PC-3 (cell line): ENCODE results near the gene CD6. TPM values are rescaled to one million over a fixed set of nuclear protein-coding genes. Genes with fewer than 3 reads are reported as not detected.

ENCODE experiments used
- ATAC-seq: fragments of 200-7000 bp; cut with Tn5 transposase; 2 replicates; pipeline ENCODE4 v1.9.1; 2020; ENCODE audit warnings: mild to moderate bottlenecking, moderate library complexity
- BruUV-seq: library from RNA; stranded (reverse); fragments of 400-500 nt; replicated peaks from 2 replicates; lab custom pipeline; 2021; lab: Mats Ljungman, UMichigan
- CTCF ChIA-PET: fragments of 300-600 bp; sonication (Branson Sonifier 250); formaldehyde crosslinking; loops from one replicate; lab custom pipeline; 2022; ENCODE audit warnings: antibody characterized with exemption; lab: Charles Lee
- POLR2A ChIA-PET: fragments of 300-600 bp; sonication (Branson Sonifier 250); formaldehyde crosslinking; loops from one replicate; lab custom pipeline; 2022; ENCODE audit warnings: antibody characterized with exemption; ENCODE audit not compliant: unreplicated experiment; lab: Charles Lee
- DNase-seq: peaks from one replicate; pipeline ENCODE4 v3.0.0-alpha.2; 2015
- H2AFZ ChIP-seq: fragments of 300-600 bp; sonication (generic); 2 replicates; pipeline ENCODE4 v1.6.0; 2016; ENCODE audit warnings: antibody characterized with exemption, low read length
- H3F3A ChIP-seq: fragments of 300-600 bp; sonication (generic); one replicate; pipeline ENCODE4 v1.6.0; 2017; ENCODE audit warnings: antibody characterized with exemption, low read length, control low read depth, mild to moderate bottlenecking; ENCODE audit not compliant: unreplicated experiment
- H3K27ac ChIP-seq: fragments of 300-600 bp; sonication (generic); 2 replicates; pipeline ENCODE4 v1.5.1; 2016; ENCODE audit warnings: mild to moderate bottlenecking, low read length
- H3K27me3 ChIP-seq: fragments of 300-600 bp; sonication (generic); 2 replicates; pipeline ENCODE4 v1.6.1; 2016; ENCODE audit warnings: low read length, mixed read lengths
- H3K36me3 ChIP-seq: fragments of 300-600 bp; sonication (generic); 2 replicates; pipeline ENCODE4 v1.6.1; 2016; ENCODE audit warnings: low read depth, mixed run types, low read length, mixed read lengths
- H3K4me1 ChIP-seq: fragments of 300-600 bp; sonication (generic); 2 replicates; pipeline ENCODE4 v1.5.1; 2016; ENCODE audit warnings: low read length; ENCODE audit not compliant: insufficient read depth
- H3K4me2 ChIP-seq: fragments of 300-600 bp; sonication (generic); 2 replicates; pipeline ENCODE4 v1.6.0; 2016; ENCODE audit warnings: low read length
- H3K4me3 ChIP-seq: fragments of 300-600 bp; sonication (generic); 2 replicates; pipeline ENCODE4 v1.5.1; 2016; ENCODE audit warnings: mild to moderate bottlenecking, low read length, mixed read lengths
- H3K79me2 ChIP-seq: fragments of 300-600 bp; sonication (generic); 2 replicates; pipeline ENCODE4 v1.6.1; 2017; ENCODE audit warnings: low read length, mixed read lengths
- H3K9ac ChIP-seq: fragments of 300-600 bp; sonication (generic); 2 replicates; pipeline ENCODE4 v1.6.0; 2016; ENCODE audit warnings: mild to moderate bottlenecking, low read length
- H3K9me2 ChIP-seq: fragments of 300-600 bp; sonication (generic); replicated peaks from 2 replicates; pipeline ENCODE4 v1.6.1; 2016; ENCODE audit warnings: mixed run types, low read length, mixed read lengths
- H3K9me3 ChIP-seq: fragments of 300-600 bp; sonication (generic); 2 replicates; pipeline ENCODE4 v1.6.1; 2016; ENCODE audit warnings: low read length, mixed read lengths
- H4K20me1 ChIP-seq: fragments of 300-600 bp; sonication (generic); 2 replicates; pipeline ENCODE4 v1.6.1; 2016; ENCODE audit warnings: low read length, mixed read lengths
- EZH2 ChIP-seq: fragments of 300-600 bp; sonication (generic); IDR thresholded peaks from one replicate; pipeline ENCODE4 v1.6.1; 2017; ENCODE audit warnings: antibody characterized with exemption, mild to moderate bottlenecking, low read length; ENCODE audit not compliant: unreplicated experiment
- EZH2phosphoT487 ChIP-seq: fragments of 300-600 bp; sonication (generic); IDR thresholded peaks from 2 replicates; pipeline ENCODE4 v1.6.1; 2018; ENCODE audit warnings: mild to moderate bottlenecking, antibody characterized with exemption, low read length, borderline replicate concordance
- intact Hi-C: fragments of 100-400 bp; cut with micrococcal nuclease; formaldehyde crosslinking; loops from 2 replicates; pipeline ENCODE4 v1.9.0; 2023
- total RNA-seq: library from RNA; depleted of rRNA; stranded (reverse); fragments of >200 nt; gene quantifications from 2 replicates; pipeline ENCODE4 v1.2.3, GENCODE V29; 2014
- TF ChIP-seq, protein P1 (sequence below): fragments of 300-600 bp; sonication (generic); conservative IDR thresholded peaks from 2 replicates; pipeline ENCODE4 v1.5.1; 2017; ENCODE audit warnings: antibody characterized with exemption, low read depth, mild to moderate bottlenecking, low read length

The CD6 gene
- total RNA-seq, 1 experiment from 2014 or later, result not detected

DNA sequence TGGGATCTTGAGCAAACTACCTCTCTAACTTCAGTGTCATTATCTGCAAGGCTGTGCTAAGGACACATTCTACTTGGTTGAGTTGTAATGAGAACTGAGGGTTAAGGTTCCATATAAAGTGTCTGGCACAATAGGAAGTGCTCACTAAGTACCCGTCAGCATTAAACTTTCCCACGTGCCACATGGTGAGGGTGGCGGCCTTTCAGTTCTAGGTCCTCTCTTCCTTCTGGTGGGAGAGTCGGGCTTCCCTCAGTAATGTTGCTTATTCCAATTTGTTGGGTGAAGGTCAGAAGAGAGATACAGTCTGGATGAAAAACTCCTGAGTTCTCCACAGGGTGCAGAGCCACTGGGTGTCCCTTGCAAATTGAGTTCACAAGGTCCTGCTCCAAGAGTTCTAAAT is 4.6 kb upstream of the CD6 start:
- no peaks in the 10 kb centered on the region for H3K79me2 ChIP-seq
- no peak overlapping the region for H3K9ac ChIP-seq
- no TSS peak for BruUV-seq
- intact Hi-C loops, result no loop called here
- CTCF ChIA-PET, result interaction anchor here (0.7 kb wide), 1 partner anchor 189 kb away, joined by 3 read pairs; no protein-coding TSS in a partner anchor
- H3K36me3 ChIP-seq, result no peaks in the 10 kb centered on the region
- H2AFZ ChIP-seq, result no peak overlapping the region
- POLR2A ChIA-PET, result interaction anchor here (0.6 kb wide), 1 partner anchor 205 kb away, joined by 5 read pairs; no protein-coding TSS in a partner anchor
- H3K4me1 ChIP-seq, result no peaks in the 10 kb centered on the region
- no peak overlapping the region for H3K4me2 ChIP-seq
- H3K27me3 ChIP-seq, result peaks cover 49% of the 10 kb centered on the region
- DNase-seq (no peak), ATAC-seq (no peak)
- H3K9me3 ChIP-seq, result no peaks in the 10 kb centered on the region
- no peaks in the 10 kb centered on the region for H3F3A ChIP-seq
- H3K9me2 ChIP-seq, result no peaks in the 10 kb centered on the region
- H3K4me3 ChIP-seq, result no peak overlapping the region
- no peaks in the 10 kb centered on the region for H4K20me1 ChIP-seq
- TF ChIP-seq EZH2, result no peak
- H3K27ac ChIP-seq, result no peak overlapping the region

DNA sequence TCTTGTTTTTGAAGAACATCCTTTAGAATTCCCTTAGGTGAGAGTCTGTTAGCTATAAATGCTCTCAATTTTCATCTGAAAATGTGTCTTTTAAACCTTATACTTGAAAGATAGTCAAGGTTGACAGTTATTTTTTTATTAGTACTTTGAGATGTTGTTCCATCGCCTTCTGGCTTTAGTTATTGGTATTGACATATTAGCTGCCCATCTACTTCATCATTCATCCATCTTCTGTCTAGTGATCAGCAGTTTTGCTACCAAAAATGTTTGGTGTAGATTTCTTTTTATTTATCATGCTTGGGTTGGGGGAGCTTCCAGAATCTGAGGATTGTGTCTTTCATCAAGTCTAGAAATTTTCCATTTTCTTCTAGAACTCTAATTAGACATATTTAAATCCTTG is 3.3 kb upstream of the CD6 start:
- Histone ChIP-seq H3K9me2 (no peaks in the 10 kb centered on the region), H3K4me2 (no peak overlapping the region), H3K4me3 (no peak overlapping the region), H3F3A (no peaks in the 10 kb centered on the region), H4K20me1 (no peaks in the 10 kb centered on the region), H3K79me2 (no peaks in the 10 kb centered on the region), H3K9me3 (no peaks in the 10 kb centered on the region), H3K9ac (no peak overlapping the region), H3K27me3 (peaks cover 42% of the 10 kb centered on the region), H3K36me3 (no peaks in the 10 kb centered on the region), H2AFZ (no peak overlapping the region), H3K4me1 (no peaks in the 10 kb centered on the region), H3K27ac (no peak overlapping the region)
- DNase-seq, result no peak
- intact Hi-C loops, result no loop called here
- TF ChIP-seq EZH2phosphoT487 (no peak), EZH2 (no peak)
- TF ChIP-seq, protein P1, sequence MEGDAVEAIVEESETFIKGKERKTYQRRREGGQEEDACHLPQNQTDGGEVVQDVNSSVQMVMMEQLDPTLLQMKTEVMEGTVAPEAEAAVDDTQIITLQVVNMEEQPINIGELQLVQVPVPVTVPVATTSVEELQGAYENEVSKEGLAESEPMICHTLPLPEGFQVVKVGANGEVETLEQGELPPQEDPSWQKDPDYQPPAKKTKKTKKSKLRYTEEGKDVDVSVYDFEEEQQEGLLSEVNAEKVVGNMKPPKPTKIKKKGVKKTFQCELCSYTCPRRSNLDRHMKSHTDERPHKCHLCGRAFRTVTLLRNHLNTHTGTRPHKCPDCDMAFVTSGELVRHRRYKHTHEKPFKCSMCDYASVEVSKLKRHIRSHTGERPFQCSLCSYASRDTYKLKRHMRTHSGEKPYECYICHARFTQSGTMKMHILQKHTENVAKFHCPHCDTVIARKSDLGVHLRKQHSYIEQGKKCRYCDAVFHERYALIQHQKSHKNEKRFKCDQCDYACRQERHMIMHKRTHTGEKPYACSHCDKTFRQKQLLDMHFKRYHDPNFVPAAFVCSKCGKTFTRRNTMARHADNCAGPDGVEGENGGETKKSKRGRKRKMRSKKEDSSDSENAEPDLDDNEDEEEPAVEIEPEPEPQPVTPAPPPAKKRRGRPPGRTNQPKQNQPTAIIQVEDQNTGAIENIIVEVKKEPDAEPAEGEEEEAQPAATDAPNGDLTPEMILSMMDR, result no peak
- ChIA-PET POLR2A (no interaction called here), CTCF (no interaction called here)
- no peak for ATAC-seq
- no TSS peak for BruUV-seq

DNA sequence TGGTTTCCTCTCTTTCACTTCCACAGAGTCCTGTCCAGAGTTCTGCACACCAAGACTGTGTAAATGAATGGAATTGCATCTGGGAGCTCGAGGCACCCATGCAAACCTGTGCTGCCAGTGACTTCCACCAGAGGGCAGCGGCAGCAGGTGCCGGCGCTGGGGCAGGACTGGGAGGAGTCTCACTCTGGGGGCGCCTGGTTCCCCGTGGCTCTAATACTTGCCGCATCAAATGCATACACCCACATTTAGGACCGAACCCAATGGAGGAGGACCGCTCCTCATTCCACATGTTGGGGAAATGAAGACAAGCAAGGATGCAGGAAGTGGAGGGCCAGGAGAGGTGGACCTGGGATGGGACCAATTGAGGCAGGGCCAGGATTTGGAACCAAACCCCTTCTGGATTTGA is 1.1 kb upstream of the CD6 start:
- ChIA-PET CTCF (interaction anchor here (1.0 kb wide), 1 partner anchor 55 kb away, joined by 4 read pairs; no protein-coding TSS in a partner anchor), POLR2A (interaction anchor here (0.6 kb wide), 1 partner anchor 16 kb away, joined by 3 read pairs; no protein-coding TSS in a partner anchor)
- H3K27ac ChIP-seq, result no peak overlapping the region
- peaks cover 38% of the 10 kb centered on the region for H3K27me3 ChIP-seq
- H3F3A ChIP-seq, result no peaks in the 10 kb centered on the region
- H3K4me3 ChIP-seq, result no peak overlapping the region
- no peaks in the 10 kb centered on the region for H3K36me3 ChIP-seq
- no peaks in the 10 kb centered on the region for H3K79me2 ChIP-seq
- no peak overlapping the region for H3K9ac ChIP-seq
- H4K20me1 ChIP-seq, result no peaks in the 10 kb centered on the region
- 0 out of 2 replicates have a peak overlapping the region, but pooled peaks have one; percentile 11 for H2AFZ ChIP-seq
- H3K9me2 ChIP-seq, result no peaks in the 10 kb centered on the region
- no peaks in the 10 kb centered on the region for H3K4me1 ChIP-seq
- no peak for TF ChIP-seq EZH2phosphoT487
- TF ChIP-seq, protein P1, result peak; percentile 96
- H3K4me2 ChIP-seq, result no peak overlapping the region
- ATAC-seq (peak; percentile 89), DNase-seq (peak; percentile 75)
- intact Hi-C loops, result loop anchor here (1.0 kb wide), 3 partner anchors 159 to 217 kb away; no protein-coding TSS in a partner anchor
- no TSS peak for BruUV-seq
- no peaks in the 10 kb centered on the region for H3K9me3 ChIP-seq
